Neural progenitor cell (in vitro differentiated cells): ENCODE data around the gene C2orf76. TPM values are rescaled to one million over a fixed set of nuclear protein-coding genes. Genes with fewer than 3 reads are reported as not detected.

Experiments
- DNase-seq: peaks from one replicate; pipeline ENCODE4 v3.0.0-alpha.2; 2016; ENCODE audit warnings: low spot score
- H2AFZ ChIP-seq: fragments of 200-600 bp; sonication (generic); replicated peaks from 2 replicates; pipeline ENCODE4 v1.6.1; 2016; ENCODE audit warnings: antibody characterized with exemption
- H3F3A ChIP-seq: fragments of 200-600 bp; sonication (generic); 2 replicates; pipeline ENCODE4 v1.6.1; 2016; ENCODE audit warnings: antibody characterized with exemption, low read depth
- H3K27ac ChIP-seq: fragments of 200-600 bp; sonication (generic); 2 replicates; pipeline ENCODE4 v1.5.1; 2016; ENCODE audit warnings: mild to moderate bottlenecking
- H3K27me3 ChIP-seq: fragments of 200-600 bp; sonication (generic); 2 replicates; pipeline ENCODE4 v1.6.1; 2016; ENCODE audit warnings: mild to moderate bottlenecking, moderate library complexity
- H3K36me3 ChIP-seq: fragments of 200-600 bp; sonication (generic); 2 replicates; pipeline ENCODE4 v1.5.1; 2016
- H3K4me1 ChIP-seq: fragments of 200-600 bp; sonication (generic); 2 replicates; pipeline ENCODE4 v1.6.1; 2016; ENCODE audit warnings: mixed run types
- H3K4me2 ChIP-seq: fragments of 200-600 bp; sonication (generic); 2 replicates; pipeline ENCODE4 v1.6.1; 2016
- H3K4me3 ChIP-seq: fragments of 200-600 bp; sonication (generic); 2 replicates; pipeline ENCODE4 v1.5.1; 2016
- H3K79me2 ChIP-seq: fragments of 200-600 bp; sonication (generic); 2 replicates; pipeline ENCODE4 v1.6.1; 2016; ENCODE audit warnings: low read depth
- H3K9ac ChIP-seq: fragments of 200-600 bp; sonication (generic); 2 replicates; pipeline ENCODE4 v1.6.1; 2016
- H3K9me3 ChIP-seq: fragments of 200-600 bp; sonication (generic); 2 replicates; pipeline ENCODE4 v1.5.1; 2016; ENCODE audit warnings: low read depth
- H4K20me1 ChIP-seq: fragments of 200-600 bp; sonication (generic); 2 replicates; pipeline ENCODE4 v1.6.1; 2016; ENCODE audit warnings: low read depth
- H3K27ac Mint-ChIP-seq: 3 replicates; pipeline ENCODE4 v1.8.0; 2021; ENCODE audit warnings: mixed read lengths
- H3K27me3 Mint-ChIP-seq: 2 replicates; pipeline ENCODE4 v1.8.0; 2022; ENCODE audit warnings: low read depth, mild to moderate bottlenecking, inconsistent platforms, moderate library complexity, mixed read lengths; ENCODE audit not compliant: insufficient read depth
- H3K36me3 Mint-ChIP-seq: 3 replicates; pipeline ENCODE4 v1.8.0; 2021; ENCODE audit warnings: mixed read lengths
- H3K4me1 Mint-ChIP-seq: 3 replicates; pipeline ENCODE4 v1.8.0; 2021; ENCODE audit warnings: mixed read lengths
- H3K4me3 Mint-ChIP-seq: 3 replicates; pipeline ENCODE4 v1.8.0; 2021; ENCODE audit warnings: mild to moderate bottlenecking, moderate library complexity, mixed read lengths
- H3K9me3 Mint-ChIP-seq: 3 replicates; pipeline ENCODE4 v1.8.0; 2020; ENCODE audit warnings: mixed read lengths
- CTCF ChIP-seq: fragments of 200-600 bp; sonication (generic); IDR thresholded peaks from 2 replicates; pipeline ENCODE4 v1.5.1; 2017; ENCODE audit warnings: antibody characterized with exemption, mild to moderate bottlenecking
- EZH2 ChIP-seq: fragments of 200-600 bp; sonication (generic); IDR thresholded peaks from 2 replicates; pipeline ENCODE4 v1.6.1; 2017; ENCODE audit warnings: antibody characterized with exemption, mild to moderate bottlenecking, moderate library complexity
- EZH2phosphoT487 ChIP-seq: fragments of 200-600 bp; sonication (generic); IDR thresholded peaks from 2 replicates; pipeline ENCODE4 v1.6.1; 2017; ENCODE audit warnings: antibody characterized with exemption
- total RNA-seq: library from RNA; depleted of rRNA; stranded (reverse); fragments of >200 nt; gene quantifications from 2 replicates; pipeline ENCODE4 v1.2.3, GENCODE V29; 2015; ENCODE audit warnings: low replicate concordance

Gene C2orf76
- total RNA-seq, 1 donor from 2014 or later = 16.8 TPM

GRCh38 chr2:119256582-119256921 lies 110.1 kb downstream of the C2orf76 start:
- H3K9me3 ChIP-seq = no peaks in the 10 kb centered on the region
- no peak overlapping the region for H3K4me3 ChIP-seq
- H3K36me3 Mint-ChIP-seq = no peaks in the 10 kb centered on the region
- H3K4me2 ChIP-seq = no peak overlapping the region
- no peak for TF ChIP-seq CTCF
- TF ChIP-seq EZH2phosphoT487 = no peak
- TF ChIP-seq EZH2 = no peak
- no peak for DNase-seq
- H3K27ac Mint-ChIP-seq = peak overlapping the region; percentile 92
- H3K4me3 Mint-ChIP-seq = peak overlapping the region; percentile 46
- peaks cover 13% of the 10 kb centered on the region for H3K4me1 ChIP-seq
- peaks cover 15% of the 10 kb centered on the region for H3K27me3 Mint-ChIP-seq
- no peak overlapping the region for H3K27ac ChIP-seq
- H3K79me2 ChIP-seq = no peaks in the 10 kb centered on the region
- H2AFZ ChIP-seq = no peak overlapping the region
- no peak overlapping the region for H3K9ac ChIP-seq
- H4K20me1 ChIP-seq = peaks cover 14% of the 10 kb centered on the region
- no peaks in the 10 kb centered on the region for H3K36me3 ChIP-seq
- peaks cover 60% of the 10 kb centered on the region for H3K4me1 Mint-ChIP-seq
- peaks cover 22% of the 10 kb centered on the region for H3F3A ChIP-seq
- no peaks in the 10 kb centered on the region for H3K27me3 ChIP-seq
- no peaks in the 10 kb centered on the region for H3K9me3 Mint-ChIP-seq

GRCh38 chr2:119255760-119256581 lies 110.7 kb downstream of the C2orf76 start:
- H3K79me2 ChIP-seq = no peaks in the 10 kb centered on the region
- H3K36me3 ChIP-seq = no peaks in the 10 kb centered on the region
- H3K27ac ChIP-seq = no peak overlapping the region
- no peak overlapping the region for H2AFZ ChIP-seq
- no peak overlapping the region for H3K4me3 ChIP-seq
- peaks cover 59% of the 10 kb centered on the region for H3K4me1 Mint-ChIP-seq
- H3K4me2 ChIP-seq = peak overlapping the region; percentile 23
- no peaks in the 10 kb centered on the region for H3K27me3 ChIP-seq
- peaks cover 13% of the 10 kb centered on the region for H3K4me1 ChIP-seq
- no peak overlapping the region for H3K9ac ChIP-seq
- no peaks in the 10 kb centered on the region for H3K9me3 Mint-ChIP-seq
- H3K4me3 Mint-ChIP-seq = peak overlapping the region; percentile 46
- DNase-seq = peak; percentile 37
- TF ChIP-seq CTCF = no peak
- no peaks in the 10 kb centered on the region for H3K9me3 ChIP-seq
- H3F3A ChIP-seq = peaks cover 22% of the 10 kb centered on the region
- H3K27ac Mint-ChIP-seq = peak overlapping the region; percentile 92
- no peaks in the 10 kb centered on the region for H3K36me3 Mint-ChIP-seq
- peaks cover 14% of the 10 kb centered on the region for H4K20me1 ChIP-seq
- peaks cover 14% of the 10 kb centered on the region for H3K27me3 Mint-ChIP-seq

GRCh38 chr2:119254601-119255080 lies 112.0 kb downstream of the C2orf76 start:
- Histone ChIP-seq H3K27ac (no peak overlapping the region), H3K4me3 (no peak overlapping the region), H4K20me1 (peaks cover 10% of the 10 kb centered on the region), H3K79me2 (no peaks in the 10 kb centered on the region), H3K9me3 (no peaks in the 10 kb centered on the region), H2AFZ (no peak overlapping the region), H3K9ac (no peak overlapping the region), H3K36me3 (no peaks in the 10 kb centered on the region), H3K4me1 (peaks cover 12% of the 10 kb centered on the region), H3K4me2 (no peak overlapping the region), H3F3A (peaks cover 20% of the 10 kb centered on the region), H3K27me3 (no peaks in the 10 kb centered on the region)
- H3K27me3 Mint-ChIP-seq = peaks cover 14% of the 10 kb centered on the region
- DNase-seq = no peak
- H3K27ac Mint-ChIP-seq = no peak overlapping the region
- no peaks in the 10 kb centered on the region for H3K9me3 Mint-ChIP-seq
- H3K4me1 Mint-ChIP-seq = peaks cover 72% of the 10 kb centered on the region
- TF ChIP-seq EZH2phosphoT487 = no peak
- no peak for TF ChIP-seq CTCF
- TF ChIP-seq EZH2 = no peak
- H3K4me3 Mint-ChIP-seq = no peak overlapping the region
- no peaks in the 10 kb centered on the region for H3K36me3 Mint-ChIP-seq
